ENCODE results near the gene ARHGEF25. TPM values are rescaled to one million over a fixed set of nuclear protein-coding genes. Genes with fewer than 3 reads are reported as not detected.

The ARHGEF25 gene
- total and polyA plus RNA-seq, 2 of the 13 experiments (the other 11 are each of a cell fraction or from before 2014, with no cell fraction given): 11.5 to 12.5 TPM

- Histone ChIP-seq H3K4me1 (ENCODE audit: insufficient read depth, low read length) (peaks cover 47% of the 10 kb centered on the region), H3K27me3 (ENCODE audit: control insufficient read depth in 1 of 2, insufficient read depth in 2 of 2, low read length in 2 of 2) (peaks cover 0 to 21% of the 10 kb centered on the region in 2 experiments; a peak in 2 of 5 replicates), H3K9ac (ENCODE audit: insufficient read depth, low read depth, low read length) (no peak overlapping the region), H3K9me3 (ENCODE audit: low read length) (no peaks in the 10 kb centered on the region), H4K20me1 (ENCODE audit: insufficient read depth, low read length) (no peaks in the 10 kb centered on the region; the same call in 1 of the 2 replicates), H3K79me2 (ENCODE audit: insufficient read depth, low read length) (no peaks in the 10 kb centered on the region), H3K36me3 (replicated peaks in 1 of 2; ENCODE audit: control insufficient read depth in 1 of 2, insufficient read depth in 2 of 2, low read length in 2 of 2) (no peaks in the 10 kb centered on the region), H3K4me2 (ENCODE audit: low read depth, low read length) (peak overlapping the region; percentile 84; the same call in 1 of the 2 replicates), H3K4me3 (replicated peaks in 1 of 3; ENCODE audit: insufficient read depth in 1 of 3, low read depth in 2 of 3, low read length in 3 of 3) (peak overlapping the region in 1 of 3 experiments; percentile 76; a peak in 1 of 6 replicates), H3K27ac (ENCODE audit: extremely low read length, insufficient read depth, low read length) (no peak overlapping the region), H2AFZ (ENCODE audit: low read length) (no peak overlapping the region)
- 66% methylated on average over 31 of the region's 34 CpGs for WGBS (ENCODE audit: low lambda C conversion rate)
- DNase-seq (ENCODE audit: low spot score): no peak
- no peak for ATAC-seq
- ChIA-PET POLR2A (interaction anchor here (1.3 to 2.8 kb wide), 5 partner anchors 10 to 90 kb away, joined by 4 to 26 read pairs (median 14); partner anchors contain the start of genes DDIT3 and PIP4K2C), CTCF (ENCODE audit: low intra/inter-chr PET ratio, low total read pairs) (no interaction called here)
- in situ Hi-C loops (cut with HindIII; ENCODE audit: extremely low pct_ligation_motif_present, low pct_unique_long_range_greater_than_20kb): no loop called here
- intact Hi-C loops (cut with micrococcal nuclease; ENCODE audit: unreplicated experiment): no loop called here
- BruUV-seq (replicated peaks): no TSS peak
- no peak for FAIRE-seq
- no peak for TF ChIP-seq NFRKB (IDR thresholded peaks at IDR 0.05)
- no peak for TF ChIP-seq ZBTB3 (CRISPR knock-in tag; IDR thresholded peaks at IDR 0.05; ENCODE audit: borderline replicate concordance, low read depth)
- no peak for TF ChIP-seq KLF11 (CRISPR knock-in tag; IDR thresholded peaks at IDR 0.05)
- no peak for TF ChIP-seq PITX1 (CRISPR knock-in tag; IDR thresholded peaks at IDR 0.05)
- no peak for TF ChIP-seq ZNF652 (CRISPR knock-in tag; IDR thresholded peaks at IDR 0.05; ENCODE audit: borderline replicate concordance, low read depth)
- TF ChIP-seq ZNF558 (CRISPR knock-in tag; IDR thresholded peaks at IDR 0.05; ENCODE audit: borderline replicate concordance): no peak
- no peak for TF ChIP-seq ETS1 (CRISPR knock-in tag; IDR thresholded peaks at IDR 0.05)
- TF ChIP-seq SMAD3 (CRISPR knock-in tag; IDR thresholded peaks at IDR 0.05): no peak
Measured at GRCh38 chr12:57609781-57610553, 1.3 kb upstream of the ARHGEF25 start.
